Stimulated activated CD4-positive, alpha-beta T cell treated with anti-CD3 and anti-CD28 coated beads, Interleukin-12 subunit alpha, Interleukin-12 subunit beta, amount 100 ng/mL, for 4 hours (primary cell): ENCODE results near the gene CA10.
A peak's percentile ranks its signal among the peaks of the same experiment; 100 is the strongest.

Source experiments
- DNase-seq: peaks from one replicate; pipeline ENCODE4 v3.0.0-alpha.2; 2020

The CA10 gene

DNA sequence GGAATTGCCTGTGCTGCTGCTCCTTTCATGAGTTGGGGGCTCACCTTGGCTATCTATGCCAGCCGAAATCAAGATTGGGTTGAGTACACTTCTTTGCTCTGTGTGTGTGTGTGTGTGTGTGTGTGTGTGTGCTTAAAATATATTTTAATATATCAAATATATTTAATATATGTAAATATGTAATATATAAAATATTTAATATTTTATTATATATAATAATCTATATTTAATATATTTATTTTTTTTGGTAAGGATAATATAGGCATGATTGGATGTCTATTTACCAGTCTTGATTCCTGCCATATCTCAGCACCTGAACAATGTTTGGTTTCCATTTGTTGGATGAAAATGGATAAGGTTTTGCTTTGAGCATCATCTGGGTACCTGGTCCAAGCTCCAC, 399.3 kb downstream of the CA10 start:
- no peak for DNase-seq

- no peak for DNase-seq
These were observed 407.4 kb downstream of the CA10 start for GRCh38 chr17:51751072-51751471.

DNA sequence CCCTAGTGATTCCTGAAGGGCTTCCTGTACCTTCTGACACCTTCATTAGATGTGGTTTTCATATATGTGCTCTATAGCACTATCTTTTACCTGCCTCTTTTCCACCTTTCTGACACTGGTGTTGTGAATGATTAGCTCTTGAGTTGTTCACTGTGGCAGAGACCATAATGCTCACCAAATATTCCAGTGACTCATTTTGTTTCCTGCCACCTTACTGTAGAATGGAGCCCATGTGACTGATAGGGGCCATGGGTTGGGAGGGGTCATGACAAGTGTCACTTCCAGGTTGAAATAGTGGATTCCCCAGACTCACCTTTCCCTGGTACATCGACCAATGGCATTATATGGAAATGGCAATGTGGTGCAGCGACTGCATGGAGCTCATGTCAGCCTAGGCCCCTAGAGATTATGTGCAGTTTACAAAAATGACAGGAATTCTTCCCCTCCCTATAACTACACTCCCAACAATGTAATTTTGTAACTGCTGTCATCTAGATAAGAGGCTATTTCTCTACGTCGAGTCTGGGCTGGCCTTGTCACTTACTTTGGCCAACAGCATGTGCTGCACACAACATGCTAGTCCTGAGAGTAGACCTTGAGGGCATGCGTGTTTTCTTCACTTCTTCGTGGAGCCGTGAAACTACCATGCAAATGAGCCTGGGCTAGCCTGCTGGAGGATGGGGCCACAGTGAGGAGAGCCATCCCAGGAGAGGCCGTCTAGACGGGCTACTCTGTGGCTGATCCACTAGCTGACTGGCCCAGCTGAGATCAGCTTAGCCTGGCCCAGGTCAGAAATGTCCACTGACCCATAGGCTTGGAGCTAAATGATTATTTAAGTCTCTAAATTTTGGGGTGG, 409.5 kb downstream of the CA10 start:
- no peak for DNase-seq

GRCh38 chr17:51746421-51746820, 412.1 kb downstream of the CA10 start:
- DNase-seq = no peak

- no peak for DNase-seq
These were observed 412.5 kb downstream of the CA10 start for GRCh38 chr17:51745993-51746392.

DNA sequence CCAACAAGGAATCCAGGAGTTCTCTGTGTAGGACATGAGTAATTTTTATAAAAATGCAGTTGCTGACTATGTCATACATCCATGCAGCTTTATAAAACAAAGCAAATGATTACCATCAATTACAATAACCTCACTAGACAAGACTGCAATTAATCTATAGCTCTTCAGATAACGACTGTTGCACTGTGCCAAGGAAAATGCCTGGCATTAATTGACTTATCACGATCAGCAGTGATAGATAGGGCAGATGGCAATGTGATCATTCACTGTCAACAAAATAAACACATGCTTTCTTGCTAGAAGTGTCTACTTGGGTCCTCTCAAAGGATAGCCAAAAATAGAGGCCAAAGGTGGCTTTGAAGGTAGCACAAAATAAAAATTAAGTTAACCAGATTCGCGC, 415.0 kb downstream of the CA10 start:
- DNase-seq = no peak

- no peak for DNase-seq
These were observed 415.9 kb downstream of the CA10 start for GRCh38 chr17:51742571-51742970.

DNA sequence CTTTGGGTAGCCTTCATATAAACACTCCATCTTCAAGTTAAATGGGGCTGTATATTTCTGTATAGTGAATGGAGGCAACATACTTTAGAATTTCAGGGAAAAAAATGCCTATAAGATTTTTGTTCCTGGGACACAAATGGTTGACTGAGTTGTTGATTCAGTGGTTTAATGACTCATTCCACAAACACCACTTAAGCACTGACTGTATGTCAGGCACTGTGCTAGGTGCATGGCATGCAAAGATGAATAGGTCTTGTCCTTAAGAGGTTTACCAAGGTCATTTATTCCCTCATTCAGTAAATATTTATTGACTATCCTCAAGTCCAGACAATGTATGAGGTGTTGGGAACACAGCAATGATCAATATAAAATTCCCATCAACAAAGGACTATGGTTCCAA, 417.1 kb downstream of the CA10 start:
- DNase-seq = no peak

GRCh38 chr17:51740531-51740930, 418.0 kb downstream of the CA10 start:
- no peak for DNase-seq

GRCh38 chr17:51739245-51739886, 419.1 kb downstream of the CA10 start:
- no peak for DNase-seq

DNA sequence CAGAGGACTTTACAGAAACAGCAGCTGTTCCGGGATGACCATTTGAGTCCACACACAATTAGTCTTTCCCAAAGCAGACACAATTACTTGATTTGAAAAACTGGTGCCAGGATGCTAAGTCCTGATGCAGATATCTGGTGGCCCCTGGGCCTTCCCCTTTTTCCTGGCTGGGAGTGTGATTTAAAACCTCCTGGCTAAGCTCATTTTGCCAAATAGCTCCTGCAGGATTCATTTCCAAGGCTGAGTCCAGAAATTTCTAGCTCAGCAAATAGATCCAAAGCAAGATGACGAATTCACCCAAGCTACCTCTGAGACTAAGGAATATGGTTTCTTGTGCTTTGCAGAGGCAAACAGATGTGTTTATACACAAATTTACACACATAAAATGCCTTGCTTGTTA, 422.2 kb downstream of the CA10 start:
- DNase-seq = no peak

DNA sequence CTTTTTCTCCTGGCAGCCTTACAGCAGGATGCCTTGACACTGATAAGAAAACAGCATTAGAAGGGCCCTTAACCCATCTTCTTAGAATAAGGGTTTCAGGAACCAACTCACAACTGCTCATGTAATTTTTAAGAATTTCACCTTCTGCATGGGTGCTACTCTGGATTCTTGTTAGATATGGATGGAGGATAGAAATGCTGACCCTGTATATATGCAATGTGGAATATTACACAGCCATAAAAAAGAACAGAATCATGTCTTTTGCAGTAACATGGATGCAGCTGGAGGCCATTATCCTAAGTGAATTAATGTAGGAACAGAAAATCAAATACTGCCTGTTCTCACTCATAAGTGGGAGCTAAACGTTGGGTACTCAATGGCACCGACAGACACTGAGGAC, 423.5 kb downstream of the CA10 start:
- no peak for DNase-seq

DNA sequence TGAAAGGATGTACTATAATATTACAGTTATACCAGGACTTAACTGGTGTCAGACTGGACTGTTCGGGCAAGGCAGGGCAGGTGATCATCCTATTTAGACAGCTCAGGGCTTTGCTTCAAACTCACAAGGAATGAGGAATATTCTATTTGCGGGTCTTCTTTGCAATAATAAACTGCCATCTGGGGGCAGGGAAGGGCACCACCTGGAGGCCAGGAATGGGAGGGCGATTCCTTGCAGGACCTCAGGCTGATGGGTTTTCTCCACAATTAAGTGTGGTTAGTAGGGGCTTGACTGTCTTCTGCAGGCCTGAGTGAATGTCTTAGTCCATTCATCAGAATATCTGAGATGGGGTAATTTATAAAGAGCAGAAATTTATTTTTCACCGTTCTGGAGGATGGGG, 424.1 kb downstream of the CA10 start:
- peak; percentile 6 for DNase-seq

DNA sequence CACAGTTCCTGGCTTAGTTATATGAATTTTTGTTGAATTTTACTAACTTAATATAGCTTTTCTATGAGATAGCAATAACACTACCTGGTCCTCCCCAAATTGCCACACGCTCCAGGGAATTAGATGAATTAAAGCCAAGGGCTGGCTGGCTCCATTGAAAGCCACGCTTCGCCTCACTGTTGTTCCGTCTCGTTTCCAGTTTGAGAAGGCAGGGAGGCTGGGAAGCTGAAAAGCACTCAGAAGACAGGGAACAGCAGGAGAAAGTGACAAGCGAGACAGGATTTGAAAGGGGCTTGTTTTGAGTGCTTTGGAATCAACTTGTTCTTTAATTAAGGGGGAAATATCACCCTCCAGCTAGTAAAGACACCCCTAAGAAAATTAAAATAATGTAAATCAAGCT, 425.3 kb downstream of the CA10 start:
- no peak for DNase-seq

- DNase-seq = no peak
These were observed 426.4 kb downstream of the CA10 start for GRCh38 chr17:51731941-51732722.

DNA sequence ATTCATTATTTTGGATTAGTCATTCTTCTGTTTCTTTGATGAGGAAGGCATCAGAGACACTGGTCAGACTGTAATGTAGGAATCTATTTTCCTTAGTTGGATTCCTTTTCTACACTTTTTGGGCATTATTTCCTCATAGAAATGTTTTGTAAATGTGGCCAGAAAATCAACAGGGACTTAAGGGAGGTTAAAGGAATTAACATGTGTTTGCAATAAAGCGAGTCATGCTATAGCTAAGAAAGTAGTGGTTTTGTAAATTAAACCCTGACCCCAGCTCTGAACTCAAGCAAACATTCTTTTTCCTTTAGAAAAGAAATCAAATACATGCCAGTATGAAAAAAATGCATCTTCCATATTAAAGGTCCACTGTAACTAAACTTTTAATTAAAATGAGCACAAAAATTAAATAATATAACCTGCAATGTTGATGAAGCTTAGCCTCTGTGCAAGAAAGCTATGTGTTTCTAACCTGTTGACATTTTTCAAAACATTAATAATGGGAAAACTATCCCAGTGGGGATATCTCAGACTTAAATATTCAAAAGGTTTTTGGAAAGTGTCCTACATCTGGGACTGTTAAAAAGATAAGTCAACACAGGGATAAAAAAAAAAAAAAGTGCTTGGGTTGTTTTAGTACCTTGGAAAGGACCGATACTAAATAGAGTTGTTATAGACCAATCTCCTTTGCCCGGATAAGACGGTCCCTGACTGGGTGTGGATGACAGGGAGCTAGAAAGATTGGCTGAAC, 428.0 kb downstream of the CA10 start:
- no peak for DNase-seq

GRCh38 chr17:51725185-51725584, 433.3 kb downstream of the CA10 start:
- no peak for DNase-seq

GRCh38 chr17:51724043-51724580, 434.4 kb downstream of the CA10 start:
- no peak for DNase-seq

- DNase-seq = no peak
These were observed 435.5 kb downstream of the CA10 start for GRCh38 chr17:51722994-51723393.

DNA sequence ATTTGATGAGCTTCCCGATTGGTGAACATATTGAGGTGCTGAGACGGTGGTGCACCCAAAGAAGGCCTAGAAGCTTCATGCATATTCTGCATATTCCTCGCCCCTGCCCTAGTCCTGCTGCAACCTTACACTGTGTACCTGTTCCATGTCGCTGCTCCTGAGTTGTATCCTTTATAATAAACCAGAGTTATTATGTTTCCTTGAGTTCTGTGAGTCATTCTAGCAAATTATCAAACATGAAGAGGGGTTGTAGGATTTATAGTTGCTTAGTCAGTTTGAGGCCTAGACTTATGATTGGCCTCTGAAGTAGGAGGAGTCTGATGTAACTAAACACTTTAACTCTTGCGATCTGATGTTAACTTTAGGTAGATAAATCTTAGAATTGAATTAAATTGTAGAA, 436.8 kb downstream of the CA10 start:
- DNase-seq = no peak

DNA sequence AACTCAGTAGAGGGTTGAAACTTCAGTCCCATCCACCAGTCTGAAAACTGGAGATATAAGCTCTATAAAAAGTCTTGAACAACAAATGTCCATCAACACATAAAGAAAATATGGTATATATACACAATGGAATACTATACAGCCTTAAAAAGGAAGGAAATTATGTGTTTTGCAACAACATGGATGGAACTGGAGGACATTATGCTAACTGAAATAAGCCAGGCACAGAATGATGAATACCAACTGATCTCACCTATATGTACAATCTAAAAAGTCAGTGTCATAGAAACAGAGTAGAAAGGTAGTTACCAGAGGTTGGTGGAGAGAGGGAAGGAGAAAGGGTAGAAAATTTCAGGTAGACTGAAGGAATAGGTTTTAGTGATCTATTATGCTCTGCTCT, 438.1 kb downstream of the CA10 start:
- DNase-seq = no peak

DNA sequence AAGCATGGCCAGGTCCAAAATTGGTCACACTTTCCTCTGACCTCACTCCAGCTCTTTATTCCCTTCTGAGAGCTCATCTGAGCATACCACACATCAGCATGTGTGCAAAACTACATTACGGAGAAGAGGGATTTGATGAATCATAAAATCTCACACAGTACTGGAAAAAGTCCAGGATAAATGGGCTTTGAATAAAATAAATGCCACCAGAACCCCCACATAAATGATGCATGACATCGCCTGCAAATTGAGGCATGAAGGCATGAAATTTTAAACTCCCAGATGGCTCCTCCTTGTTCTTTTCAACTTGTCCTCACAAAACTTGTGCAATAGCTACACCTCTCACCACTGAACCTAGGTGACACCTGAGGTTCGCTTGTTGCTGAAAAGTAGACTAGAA, 439.5 kb downstream of the CA10 start:
- DNase-seq = no peak

- DNase-seq = no peak
These were observed 446.9 kb downstream of the CA10 start for GRCh38 chr17:51711581-51711980.
